Effector memory CD4-positive, alpha-beta T cell (primary cell): ENCODE results near the gene TLCD3B.
"Not testable (repeated sequence)": the region's sequence is repeated elsewhere in the genome, so short reads cannot be mapped to it uniquely, and the experiment has no call there.

Experiments
- DNase-seq, 3 donors: peaks; one replicate each; pipeline ENCODE4 v3.0.0-alpha.2; 2020
- H3K27ac ChIP-seq: 2 replicates; pipeline ENCODE4 v1.7.0; 2013; ENCODE audit warnings: mild to moderate bottlenecking, low read length, moderate library complexity; ENCODE audit not compliant: insufficient read depth, poor library complexity, severe bottlenecking
- H3K27me3 ChIP-seq: replicated peaks from 2 replicates; pipeline ENCODE4 v1.7.0; 2013; ENCODE audit warnings: mild to moderate bottlenecking, low read length; ENCODE audit not compliant: insufficient read depth, control insufficient read depth, poor library complexity, severe bottlenecking
- H3K36me3 ChIP-seq: 2 replicates; pipeline ENCODE4 v1.7.0; 2013; ENCODE audit warnings: mild to moderate bottlenecking, low read length, moderate library complexity; ENCODE audit not compliant: control insufficient read depth, insufficient read depth
- H3K4me1 ChIP-seq: 2 replicates; pipeline ENCODE4 v1.7.0; 2013; ENCODE audit warnings: low read length, mild to moderate bottlenecking; ENCODE audit not compliant: control insufficient read depth, insufficient read depth, poor library complexity, severe bottlenecking
- H3K4me3 ChIP-seq: 2 replicates; pipeline ENCODE4 v1.7.0; 2013; ENCODE audit warnings: low read length, low read depth, mild to moderate bottlenecking; ENCODE audit not compliant: insufficient read depth, poor library complexity, severe bottlenecking
- H3K9me3 ChIP-seq: 2 replicates; pipeline ENCODE4 v1.7.0; 2013; ENCODE audit warnings: mild to moderate bottlenecking, low read length, moderate library complexity; ENCODE audit not compliant: control insufficient read depth

Gene TLCD3B

DNA sequence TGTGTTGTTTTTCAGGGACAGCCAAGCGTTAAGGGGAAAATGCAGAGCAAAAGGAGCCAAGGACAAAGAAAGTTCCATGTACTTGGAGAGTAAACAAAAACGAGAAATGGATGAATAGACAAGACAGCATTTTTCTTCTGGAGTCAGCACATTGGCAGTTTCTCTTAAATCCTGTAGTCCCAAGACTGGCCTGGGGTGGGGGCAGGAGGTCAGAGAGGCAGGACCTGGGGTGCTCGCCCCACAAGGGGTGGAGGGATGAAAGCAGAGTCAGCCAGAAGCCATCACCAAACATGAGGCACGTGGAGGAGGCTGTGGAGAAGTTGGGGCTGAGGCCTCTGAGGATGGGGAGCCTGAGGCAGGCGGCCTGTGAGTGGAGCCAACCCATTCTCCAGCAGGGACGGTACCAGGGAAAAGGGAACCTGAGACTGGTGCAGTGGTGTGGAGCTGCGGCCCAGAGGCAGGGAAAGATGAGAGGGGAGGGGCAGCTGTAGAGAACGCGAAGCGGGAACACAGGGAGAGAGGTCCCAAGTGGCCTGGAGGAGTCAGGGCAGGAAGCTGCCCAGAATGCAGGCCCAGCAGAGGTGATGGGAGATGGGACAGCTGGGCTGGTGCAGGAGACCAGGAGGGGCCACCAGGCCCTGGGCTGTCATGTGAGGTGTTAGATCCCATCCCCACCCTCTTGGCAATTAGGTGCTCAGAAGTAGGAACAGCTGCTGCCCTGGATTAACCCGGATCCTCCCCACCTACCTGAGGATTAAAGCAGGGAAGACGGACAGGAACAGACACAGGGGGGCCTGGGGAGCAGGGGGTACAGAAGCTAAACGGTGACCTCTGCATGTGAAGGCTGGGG lies 3.3 kb downstream of the TLCD3B start:
- Histone ChIP-seq H3K27me3 (peaks cover 28% of the 10 kb centered on the region), H3K27ac (no peak overlapping the region), H3K36me3 (no peaks in the 10 kb centered on the region), H3K9me3 (no peaks in the 10 kb centered on the region), H3K4me3 (no peak overlapping the region), H3K4me1 (no peaks in the 10 kb centered on the region)
- DNase-seq, result no peak

DNA sequence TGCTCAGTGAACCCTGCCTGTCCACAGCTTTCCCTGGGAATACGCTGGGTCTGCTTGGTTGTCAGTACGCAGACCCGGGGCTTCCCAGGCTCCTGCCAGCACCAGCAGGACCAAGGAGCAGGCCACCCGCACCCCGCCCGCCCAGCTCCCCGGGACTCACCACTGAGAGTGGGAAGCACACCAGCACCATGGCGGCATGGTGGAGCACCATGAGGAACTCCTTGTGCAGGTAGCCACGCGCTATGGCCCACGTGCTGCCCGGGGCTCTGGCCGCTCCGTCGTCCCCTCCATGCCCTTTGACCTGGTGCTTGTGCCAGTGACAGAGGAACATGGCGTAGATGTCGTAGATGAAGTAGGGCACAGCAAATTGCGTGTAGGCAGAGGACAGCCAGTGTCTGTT lies 4.6 kb downstream of the TLCD3B start:
- no peak for DNase-seq
- H3K27me3 ChIP-seq, result peaks cover 22% of the 10 kb centered on the region
- no peak overlapping the region for H3K4me3 ChIP-seq
- peaks cover 4% of the 10 kb centered on the region for H3K4me1 ChIP-seq
- H3K9me3 ChIP-seq, result no peaks in the 10 kb centered on the region
- no peaks in the 10 kb centered on the region for H3K36me3 ChIP-seq
- H3K27ac ChIP-seq, result no peak overlapping the region

DNA sequence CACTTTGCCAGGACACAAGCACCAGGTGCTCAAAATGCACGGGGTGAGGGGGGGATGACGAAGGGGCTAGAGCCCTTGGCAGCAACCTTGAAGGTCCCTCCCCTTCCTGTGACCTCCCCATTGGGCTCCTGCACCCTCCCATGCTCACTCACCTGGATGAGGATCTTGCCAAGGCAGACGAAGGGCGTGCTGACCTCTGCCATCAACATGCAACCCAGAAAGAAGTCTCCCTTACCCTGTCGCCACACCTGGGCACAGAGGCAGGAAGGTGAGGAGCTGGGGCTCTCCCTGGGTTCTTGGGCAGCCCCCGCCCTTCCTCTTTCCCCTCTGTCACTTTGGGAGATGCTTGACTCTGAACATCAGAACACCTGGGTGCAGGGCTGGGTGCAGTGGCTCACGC lies 5.5 kb downstream of the TLCD3B start:
- H3K4me1 ChIP-seq, result peaks cover 11% of the 10 kb centered on the region
- H3K36me3 ChIP-seq, result no peaks in the 10 kb centered on the region
- DNase-seq, result no peak
- H3K27ac ChIP-seq, result no peak overlapping the region
- H3K4me3 ChIP-seq, result no peak overlapping the region
- no peaks in the 10 kb centered on the region for H3K9me3 ChIP-seq
- H3K27me3 ChIP-seq, result peaks cover 15% of the 10 kb centered on the region

DNA sequence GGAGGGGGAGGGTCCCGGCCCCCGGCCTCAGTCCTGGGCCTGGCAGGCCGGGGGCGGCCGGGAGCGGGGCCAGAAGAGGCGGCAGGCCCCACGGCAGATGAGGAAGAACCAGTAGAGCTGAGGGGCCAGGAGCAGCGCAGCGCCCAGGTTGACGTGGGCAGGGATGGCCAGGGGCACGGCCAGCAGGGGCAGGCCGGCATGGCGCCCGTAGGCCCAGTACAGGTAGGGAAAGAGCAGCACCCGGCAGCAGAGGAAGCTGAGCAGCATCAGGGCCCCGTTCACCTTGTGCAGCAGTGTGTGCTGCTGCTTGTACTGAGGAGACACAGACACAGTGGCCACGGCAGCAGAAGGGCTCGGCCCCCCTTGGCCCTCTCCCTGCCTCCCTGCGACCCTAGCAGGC lies 5.9 kb downstream of the TLCD3B start:
- Histone ChIP-seq H3K27ac (no peak overlapping the region), H3K4me1 (peaks cover 11% of the 10 kb centered on the region), H3K4me3 (no peak overlapping the region), H3K9me3 (no peaks in the 10 kb centered on the region), H3K27me3 (peaks cover 11% of the 10 kb centered on the region), H3K36me3 (no peaks in the 10 kb centered on the region)
- DNase-seq, result no peak

DNA sequence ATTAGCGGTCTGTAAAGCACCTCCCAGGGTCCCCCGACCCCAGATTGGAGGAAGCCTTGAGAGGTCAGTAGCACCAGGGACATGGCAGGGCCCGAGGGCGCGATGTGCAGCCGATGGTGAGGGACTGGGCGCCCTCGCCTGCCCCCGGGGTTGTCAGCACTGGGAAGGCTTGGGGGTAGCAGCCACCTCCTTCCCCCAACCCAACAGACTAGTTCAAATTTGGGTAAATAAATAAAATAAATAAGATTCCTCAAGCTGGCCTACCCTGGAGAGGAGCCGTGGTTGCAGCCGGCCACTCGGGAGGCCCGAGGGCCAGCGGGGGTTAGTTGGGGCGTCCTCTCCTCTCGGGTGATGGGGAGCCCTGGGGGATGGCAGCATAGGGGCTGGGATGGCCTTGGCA lies 6.6 kb downstream of the TLCD3B start:
- DNase-seq, result no peak
- no peaks in the 10 kb centered on the region for H3K36me3 ChIP-seq
- no peak overlapping the region for H3K4me3 ChIP-seq
- H3K27ac ChIP-seq, result no peak overlapping the region
- H3K9me3 ChIP-seq, result no peaks in the 10 kb centered on the region
- H3K4me1 ChIP-seq, result peaks cover 11% of the 10 kb centered on the region
- H3K27me3 ChIP-seq, result peaks cover 4% of the 10 kb centered on the region

DNA sequence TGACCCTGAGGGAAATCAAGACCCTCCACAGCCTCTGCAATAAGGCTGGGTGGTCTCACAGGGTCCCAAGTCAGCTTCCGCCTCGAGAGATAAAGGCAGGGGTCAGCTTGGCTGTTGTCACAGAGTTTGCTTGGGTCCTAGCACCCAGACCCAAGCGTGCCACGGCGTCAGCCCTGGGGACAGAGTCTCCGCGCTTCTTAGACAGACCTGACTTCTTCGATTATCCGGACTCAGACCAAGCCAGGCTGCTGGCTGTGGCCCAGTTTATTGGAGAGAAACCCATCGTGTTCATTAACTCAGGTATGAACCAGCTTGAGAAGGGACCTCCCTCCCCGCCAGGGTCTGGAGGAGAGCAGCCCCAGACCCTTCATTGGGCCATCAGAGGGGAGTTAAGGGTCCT lies 7.5 kb downstream of the TLCD3B start:
- H3K9me3 ChIP-seq, result no peaks in the 10 kb centered on the region
- H3K27ac ChIP-seq, result no peak overlapping the region
- no peak overlapping the region for H3K4me3 ChIP-seq
- no peaks in the 10 kb centered on the region for H3K36me3 ChIP-seq
- peaks cover 11% of the 10 kb centered on the region for H3K4me1 ChIP-seq
- peaks cover 3% of the 10 kb centered on the region for H3K27me3 ChIP-seq
- no peak for DNase-seq

DNA sequence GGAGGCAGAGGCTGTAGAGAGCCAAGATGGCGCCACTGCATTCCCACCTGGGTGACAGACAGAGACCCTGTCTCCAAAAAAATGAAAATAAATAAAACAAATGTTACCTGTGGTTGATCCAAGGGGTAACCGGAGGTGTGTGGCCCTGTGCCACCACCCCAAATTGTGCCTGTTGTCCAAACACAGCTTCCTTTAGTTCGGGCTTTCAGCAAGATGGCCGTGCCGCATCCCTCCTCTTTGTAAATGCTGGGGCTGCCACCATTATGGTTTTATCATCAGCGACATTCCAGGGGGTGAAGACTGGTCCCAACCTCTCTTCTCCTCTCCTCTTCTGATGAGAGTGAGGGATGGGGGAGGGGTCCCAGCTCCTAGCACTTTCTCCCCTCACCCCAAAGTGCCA lies 8.2 kb downstream of the TLCD3B start, which contains the start of gene C16orf92:
Gene C16orf92, plus strand, starts transcription at position 312 of the 400 bp plus-strand sequence. CDS start 143 bp downstream, outside the sequence.
- H3K4me3 ChIP-seq, result no peak within 1 kb of the TSS

DNA sequence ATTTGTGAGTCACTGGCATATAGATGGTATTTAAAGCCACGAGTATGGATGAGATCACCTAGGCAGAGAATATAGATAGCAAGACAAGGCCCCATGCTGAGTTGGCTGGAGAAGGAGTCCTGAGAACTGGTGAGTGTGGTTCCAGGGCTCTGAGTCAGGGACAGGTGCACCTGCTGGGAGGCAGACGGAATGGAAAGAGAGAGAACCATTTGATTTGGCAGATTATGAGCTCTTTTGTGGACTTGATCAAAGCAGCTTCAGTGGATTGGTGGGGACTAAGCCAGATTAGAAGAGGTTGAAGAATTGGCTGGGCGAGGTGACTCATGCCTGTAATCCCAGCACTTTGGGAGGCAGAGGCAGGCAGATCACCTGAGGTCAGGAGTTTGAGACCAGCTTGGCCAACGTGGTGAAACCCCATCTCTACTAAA lies 12.3 kb downstream of the TLCD3B start:
- H3K4me1 ChIP-seq, result peaks cover 11% of the 10 kb centered on the region
- H3K9me3 ChIP-seq, result no peaks in the 10 kb centered on the region
- H3K36me3 ChIP-seq, result no peaks in the 10 kb centered on the region
- no peak overlapping the region for H3K4me3 ChIP-seq
- no peaks in the 10 kb centered on the region for H3K27me3 ChIP-seq
- H3K27ac ChIP-seq, result no peak overlapping the region
- DNase-seq, result no peak

More for the DNA sequence above, 8.2 kb downstream of the TLCD3B start, which contains the start of gene C16orf92:
- peaks cover 3% of the 10 kb centered on the region for H3K27me3 ChIP-seq
- no peaks in the 10 kb centered on the region for H3K36me3 ChIP-seq
- peaks cover 11% of the 10 kb centered on the region for H3K4me1 ChIP-seq
- DNase-seq, result no peak
- no peak within 1 kb of the TSS for H3K27ac ChIP-seq
- no peaks in the 10 kb centered on the region for H3K9me3 ChIP-seq

DNA sequence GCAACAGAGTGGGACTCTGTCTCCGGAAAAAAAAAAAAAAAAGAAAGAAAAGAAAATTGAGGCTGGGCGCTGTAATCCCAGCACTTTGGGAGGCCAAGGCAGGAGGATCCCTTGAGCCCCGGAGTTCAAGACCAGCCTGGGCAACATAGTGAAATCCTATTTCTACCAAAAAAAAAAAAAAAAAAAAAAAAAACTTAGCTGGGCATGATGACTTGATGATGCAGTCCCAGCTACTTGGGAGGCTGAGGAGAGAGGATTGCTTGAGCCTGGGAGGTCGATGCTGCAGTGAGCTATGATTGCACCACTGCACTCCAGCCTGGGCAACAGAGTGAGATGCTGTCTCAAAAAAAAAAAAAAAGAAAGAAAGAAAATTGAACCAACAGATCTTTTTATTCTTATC lies 13.1 kb downstream of the TLCD3B start:
- DNase-seq, H3K27me3 ChIP-seq, H3K27ac ChIP-seq, H3K4me3 ChIP-seq, H3K9me3 ChIP-seq, H3K36me3 ChIP-seq: not testable (repeated sequence)
- peaks cover 11% of the 10 kb centered on the region for H3K4me1 ChIP-seq

DNA sequence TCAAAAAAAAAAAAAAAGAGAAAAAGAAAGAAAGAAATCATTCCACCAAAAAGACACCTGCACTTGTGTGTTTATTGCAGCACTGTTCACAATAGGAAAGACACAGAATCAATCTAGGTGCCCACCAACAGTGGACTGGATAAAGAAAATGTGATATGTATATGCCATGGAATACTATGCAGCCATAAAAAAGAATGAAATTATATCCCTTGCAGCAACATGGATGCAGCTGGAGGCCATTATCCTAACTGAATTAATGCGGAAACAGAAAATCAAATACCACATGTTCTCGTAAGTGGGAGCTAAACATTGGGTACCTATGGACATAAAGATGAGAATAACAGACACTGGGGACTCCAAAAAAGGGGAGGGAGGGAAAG lies 13.8 kb downstream of the TLCD3B start:
- Histone ChIP-seq H3K36me3 (no peaks in the 10 kb centered on the region), H3K4me3 (no peak overlapping the region), H3K4me1 (peaks cover 11% of the 10 kb centered on the region), H3K27ac (no peak overlapping the region), H3K27me3 (no peaks in the 10 kb centered on the region), H3K9me3 (no peaks in the 10 kb centered on the region)
- DNase-seq, result no peak
